Stimulated activated CD8-positive, alpha-beta memory T cell treated with anti-CD3 and anti-CD28 coated beads, Interleukin-4, amount 100 ng/mL, for 1 hour (primary cell): ENCODE data around the gene GOLIM4.

ENCODE experiments used
- DNase-seq, 2 donors: peaks; one replicate each; pipeline ENCODE4 v3.0.0-alpha.2; 2020; ENCODE audit warnings: low read depth in 2 of 2, low spot score in 1 of 2

GOLIM4 gene

GRCh38 chr3:168097381-168097780 lies 1.7 kb upstream of the GOLIM4 start:
- DNase-seq: no peak

DNA sequence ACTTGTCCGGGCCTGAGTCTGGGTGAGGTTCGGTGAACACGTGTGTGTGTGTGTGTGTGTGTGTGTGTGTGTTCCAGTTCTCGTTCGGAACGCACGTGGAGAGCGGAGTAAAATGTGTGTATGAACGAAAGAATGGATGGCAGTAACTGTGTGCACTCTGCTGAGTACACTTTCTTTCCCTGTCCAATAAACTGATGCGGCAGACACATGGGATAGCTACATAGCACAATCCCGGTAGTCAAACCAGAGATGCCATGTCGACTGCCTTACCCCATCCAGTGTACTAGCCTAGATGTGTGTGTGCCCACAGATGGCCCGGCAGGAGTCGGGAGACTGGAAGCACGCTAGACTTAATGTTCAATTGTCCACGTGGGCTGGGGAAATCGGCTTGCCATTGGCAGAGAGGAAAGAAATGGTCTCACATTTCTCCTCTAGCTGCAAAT lies 507 bp upstream of the GOLIM4 start:
- no peak for DNase-seq

DNA sequence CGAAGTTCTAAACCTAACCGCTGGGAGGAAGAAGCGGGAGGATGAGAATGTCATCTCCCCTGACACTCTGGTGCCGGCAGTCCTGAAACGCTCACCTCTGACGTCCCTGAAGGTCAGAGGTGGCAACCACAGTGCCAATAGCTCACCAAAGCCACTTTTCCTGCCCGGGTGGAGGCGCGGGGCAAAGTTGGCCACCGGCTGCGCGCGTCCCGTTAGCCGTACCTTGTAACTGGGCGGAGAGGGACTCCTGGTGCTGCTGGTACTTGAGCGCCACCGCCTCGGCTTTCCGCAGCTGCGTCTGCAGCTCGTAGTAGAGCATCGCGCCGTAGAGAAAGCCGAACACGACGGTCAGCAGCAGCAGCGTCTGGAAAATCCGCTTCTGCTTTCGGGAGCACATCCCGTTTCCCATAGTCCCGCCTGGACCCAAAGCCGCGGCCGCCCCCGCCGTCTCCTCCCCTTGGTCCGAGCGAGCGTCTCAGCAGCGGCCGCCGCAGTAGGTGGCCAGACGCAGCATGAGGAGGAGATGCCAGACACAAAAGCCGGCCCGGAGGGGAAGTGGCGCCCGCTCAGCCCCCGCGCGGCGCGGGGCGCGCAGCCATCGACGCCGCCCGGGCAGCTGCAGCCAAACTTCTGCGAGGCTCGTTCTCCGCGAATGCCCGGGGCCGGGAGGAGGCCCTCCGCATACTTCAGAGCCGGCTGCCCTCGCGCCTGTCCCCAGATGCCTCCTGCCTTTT lies 680 bp downstream of the GOLIM4 start:
- DNase-seq: no peak

DNA sequence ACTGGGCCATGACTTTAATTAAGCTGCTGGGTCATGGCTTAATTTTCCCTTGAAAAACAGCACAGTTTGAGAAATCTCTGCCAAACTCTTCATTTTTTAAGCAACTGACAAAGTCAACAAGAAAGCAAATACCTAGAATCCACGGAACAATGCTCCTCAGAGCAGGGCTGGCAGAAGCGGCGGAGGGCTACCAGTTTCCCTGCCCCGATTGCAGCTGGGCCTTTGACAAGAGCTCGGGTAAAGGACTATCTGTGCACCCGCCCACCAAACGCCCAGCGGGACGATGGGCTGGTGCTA lies 1.2 kb downstream of the GOLIM4 start:
- DNase-seq: no peak

GRCh38 chr3:168093790-168094189 lies 1.9 kb downstream of the GOLIM4 start:
- no peak for DNase-seq

DNA sequence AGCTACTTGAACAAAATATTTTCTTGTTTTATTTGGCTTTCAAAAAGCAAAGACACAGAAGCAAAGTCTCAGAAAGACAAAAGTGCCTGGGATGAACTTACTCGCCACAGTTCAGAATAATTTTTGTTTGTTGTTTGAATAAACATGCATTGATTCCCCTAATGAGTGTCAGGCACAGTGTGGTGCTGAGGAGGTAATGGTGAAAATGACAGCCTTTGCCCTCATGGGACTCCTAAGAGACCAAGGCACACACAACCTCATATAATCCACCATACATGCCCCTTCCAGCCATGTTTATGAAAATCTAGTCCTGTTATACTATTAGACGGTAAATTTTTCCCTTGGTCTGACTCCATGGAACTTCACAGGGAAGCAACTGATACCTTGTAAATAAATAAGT lies 2.5 kb downstream of the GOLIM4 start:
- DNase-seq: no peak

- no peak for DNase-seq
Observed at GRCh38 chr3:168091941-168092340, 3.8 kb downstream of the GOLIM4 start.

DNA sequence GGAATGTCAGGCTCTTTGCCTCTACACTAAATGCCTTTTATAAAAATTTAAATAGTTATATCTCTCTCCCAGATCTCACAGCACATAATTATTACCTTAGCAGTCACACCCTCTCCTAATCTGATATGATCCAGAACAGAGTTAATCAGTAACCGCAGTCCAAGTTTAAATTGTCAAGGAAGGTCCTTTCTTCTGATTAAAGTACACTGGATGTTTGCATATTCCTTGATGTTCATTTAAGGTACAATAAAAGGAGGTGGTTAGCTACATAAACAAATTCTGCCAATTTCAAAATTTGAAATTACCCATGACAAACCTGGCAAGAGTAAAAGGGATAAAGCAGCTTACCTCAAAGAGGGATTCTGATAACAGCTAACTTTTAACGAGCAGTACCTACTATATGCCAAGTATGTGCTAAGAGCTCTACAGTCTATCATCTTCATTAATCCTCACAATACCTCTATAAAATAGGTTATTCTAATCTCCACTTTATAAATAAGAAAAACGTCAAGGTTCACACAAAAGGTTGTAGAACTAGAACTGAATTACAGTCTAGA lies 4.3 kb downstream of the GOLIM4 start:
- no peak for DNase-seq

DNA sequence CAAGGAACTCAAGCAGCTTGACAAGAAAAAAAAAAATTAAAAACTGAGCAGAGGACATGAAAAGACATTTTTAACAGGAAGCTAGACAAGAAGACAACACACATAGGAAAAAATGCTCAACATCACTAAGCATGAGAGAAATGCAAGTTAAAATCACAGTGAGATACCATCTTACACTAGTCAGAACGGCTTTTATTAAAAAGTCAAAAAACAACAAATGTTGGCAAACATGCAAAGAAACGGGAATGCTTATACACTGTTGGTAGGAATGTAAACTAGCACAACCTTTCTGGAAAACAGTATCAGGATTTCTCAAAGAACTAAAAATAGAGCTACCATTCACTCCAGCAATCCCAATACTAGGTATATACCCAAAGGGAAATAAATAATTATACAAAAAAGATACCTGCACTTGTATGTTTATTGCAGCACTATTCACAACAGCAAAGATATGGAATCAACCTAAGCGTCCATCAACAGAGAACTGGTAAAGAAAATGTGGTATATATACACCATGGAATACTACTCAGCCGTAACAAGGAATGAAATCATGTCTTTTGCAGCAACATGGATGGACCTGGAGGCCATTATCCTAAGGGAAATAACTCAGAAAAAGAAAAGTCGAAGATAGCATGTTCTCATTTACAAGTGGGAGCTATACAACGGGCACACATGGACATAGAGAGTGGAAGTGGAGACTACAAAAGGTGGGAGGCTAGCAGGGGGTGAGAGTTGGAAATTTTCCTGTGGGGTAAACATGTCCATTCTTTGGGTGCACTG lies 5.2 kb downstream of the GOLIM4 start:
- DNase-seq: no peak

- no peak for DNase-seq
Observed at GRCh38 chr3:168089179-168089771, 6.4 kb downstream of the GOLIM4 start.

DNA sequence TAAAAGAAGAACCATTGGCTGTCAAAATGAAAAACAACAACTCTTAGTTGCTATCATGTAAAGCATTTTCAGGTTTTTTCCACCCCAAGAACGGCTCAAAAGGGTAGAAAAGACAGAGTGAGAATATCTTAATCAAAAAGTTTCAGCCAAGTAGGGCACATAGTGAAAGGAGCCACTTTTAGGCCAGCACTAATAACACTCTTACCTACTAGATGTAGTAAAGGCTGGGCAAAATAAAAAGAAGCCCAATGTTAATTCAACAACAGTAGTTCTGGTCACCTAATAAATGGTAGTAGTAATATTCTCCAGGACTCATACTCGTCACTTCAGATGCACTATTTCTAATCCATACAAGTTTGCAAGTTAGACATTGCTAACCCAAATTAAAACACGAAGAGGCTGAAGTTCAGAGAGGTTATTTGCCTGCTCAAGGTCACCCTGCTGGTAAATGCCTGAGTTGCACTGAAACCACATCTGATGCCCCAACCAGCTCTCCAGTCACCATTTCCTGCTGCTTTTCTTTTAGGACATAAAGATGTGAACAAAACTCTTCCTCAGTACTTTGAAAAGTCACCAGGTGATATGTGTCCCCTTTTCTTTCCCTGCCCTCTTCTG lies 7.5 kb downstream of the GOLIM4 start:
- no peak for DNase-seq

DNA sequence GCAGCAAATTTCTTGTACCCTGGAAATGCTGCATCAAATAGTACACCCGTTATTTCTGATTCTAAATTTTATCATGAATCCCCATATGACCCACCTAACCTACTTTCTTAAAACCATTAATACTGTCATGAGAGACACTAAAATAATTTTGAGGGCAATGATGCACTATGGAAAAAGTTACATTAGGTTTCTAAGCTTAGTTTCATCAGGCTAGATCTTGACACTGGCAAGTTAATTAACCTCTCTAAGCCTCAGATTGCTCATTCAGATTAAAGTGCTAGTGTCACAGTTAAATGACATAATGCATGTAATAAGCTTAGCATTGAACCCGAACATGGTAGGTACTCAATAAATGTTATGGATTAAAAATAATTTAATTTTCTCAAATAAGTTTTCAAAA lies 8.2 kb downstream of the GOLIM4 start:
- no peak for DNase-seq

DNA sequence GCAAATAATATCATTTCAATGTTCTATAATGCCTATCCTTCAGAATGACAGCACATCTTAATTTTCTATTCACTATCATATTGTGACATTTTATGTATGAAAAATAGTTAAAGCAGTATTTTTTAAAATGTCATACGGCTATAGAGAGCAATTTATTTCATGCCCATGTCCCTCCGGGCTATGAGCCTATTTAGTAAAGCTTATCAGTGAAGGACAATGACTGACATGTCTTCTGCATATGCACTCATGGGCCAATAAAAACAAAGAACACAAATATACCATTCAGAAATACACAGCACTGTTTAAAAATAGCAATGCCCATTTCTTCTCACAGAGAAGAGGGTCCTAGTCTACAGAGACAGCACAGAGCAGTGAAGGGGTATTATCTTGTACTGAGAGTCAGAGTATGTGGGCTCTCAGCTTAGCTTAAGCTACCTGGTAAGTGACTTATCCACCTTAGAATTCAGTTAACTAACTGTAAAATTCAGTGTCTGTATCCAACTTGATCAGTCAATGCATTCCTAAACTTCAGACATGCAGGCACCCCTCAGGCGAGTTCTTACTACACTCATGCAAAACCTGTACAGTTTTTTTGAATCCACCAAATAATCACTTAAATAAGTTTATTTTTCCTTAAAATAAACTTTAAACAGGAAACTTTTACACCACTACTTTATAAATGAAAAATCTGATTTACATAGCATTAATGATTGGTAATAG lies 9.0 kb downstream of the GOLIM4 start:
- no peak for DNase-seq

DNA sequence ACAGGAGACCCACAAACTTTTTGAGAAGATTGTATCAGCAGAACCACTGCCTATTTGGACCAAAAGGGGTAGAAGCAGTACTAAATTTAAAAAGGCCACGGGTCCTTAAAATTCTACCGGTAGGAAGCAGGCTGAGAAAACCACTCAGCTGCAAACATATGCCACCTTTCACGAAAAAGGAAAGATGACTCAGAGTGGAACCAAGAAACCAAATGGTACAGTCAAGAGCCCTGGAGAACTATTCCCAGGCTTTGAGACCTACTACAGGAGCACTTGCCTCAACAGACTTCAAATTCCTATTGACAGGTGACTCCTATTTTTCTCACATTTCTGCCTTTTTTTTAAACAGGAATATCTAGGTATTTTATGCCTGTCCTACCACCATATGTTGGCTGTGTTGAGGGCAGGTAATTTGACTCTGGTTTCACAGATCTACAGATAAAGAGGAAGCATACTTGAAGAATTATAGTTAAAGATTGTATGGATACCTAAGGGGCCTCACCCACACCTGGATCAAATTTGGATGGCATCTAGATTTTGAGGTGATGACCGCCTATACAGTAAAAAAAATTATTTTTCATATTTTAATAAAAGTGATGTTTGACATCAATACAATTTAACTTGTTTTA lies 10.1 kb downstream of the GOLIM4 start:
- DNase-seq: no peak

- DNase-seq: no peak
Observed at GRCh38 chr3:168083906-168084305, 11.8 kb downstream of the GOLIM4 start.

DNA sequence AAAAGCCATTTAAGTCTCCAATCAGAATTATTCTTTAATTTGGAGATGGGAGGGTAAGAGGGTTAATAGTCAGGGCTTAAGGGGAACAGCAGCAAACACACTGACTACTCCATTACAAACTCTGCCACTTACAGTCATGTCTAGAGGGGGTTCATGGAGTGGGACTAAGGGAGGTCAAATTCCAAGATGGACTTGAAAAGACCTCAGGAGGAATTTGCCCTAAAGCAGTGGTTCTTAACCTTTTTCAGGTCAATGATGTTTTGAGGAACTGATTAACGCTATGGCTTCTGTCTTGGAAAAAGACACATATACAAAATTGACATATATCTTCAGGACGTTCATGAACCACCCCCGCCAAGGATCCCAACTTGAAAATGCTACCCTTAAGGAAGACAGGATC lies 13.9 kb downstream of the GOLIM4 start:
- no peak for DNase-seq

DNA sequence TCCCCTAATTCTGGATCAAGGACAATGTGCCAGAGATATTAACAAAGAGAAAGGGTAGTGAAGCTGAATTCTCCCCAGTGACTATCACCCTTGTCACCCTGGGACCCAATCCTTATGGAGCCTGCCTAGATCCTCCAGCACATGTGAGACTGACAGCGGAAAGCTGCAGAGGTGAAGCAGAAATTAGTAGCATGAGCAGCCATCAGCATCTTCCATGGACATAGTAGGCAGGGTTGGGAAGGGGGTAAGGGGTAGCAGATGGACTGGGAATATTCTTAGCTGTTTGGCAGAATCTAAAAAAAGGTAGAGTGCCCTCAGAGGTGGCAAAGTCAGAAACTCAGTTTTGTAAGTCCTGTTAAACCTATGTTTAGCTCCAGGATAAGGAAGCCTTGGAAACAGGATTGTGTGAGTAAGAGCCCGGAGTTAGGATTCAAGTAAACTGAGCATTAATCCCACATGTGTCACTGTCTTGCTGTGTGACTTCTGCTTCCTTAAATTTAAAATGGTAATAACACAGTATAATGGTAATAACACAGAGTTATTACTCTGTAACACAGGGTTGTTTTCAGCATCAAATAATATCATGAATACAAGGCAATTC lies 14.5 kb downstream of the GOLIM4 start:
- DNase-seq: no peak

DNA sequence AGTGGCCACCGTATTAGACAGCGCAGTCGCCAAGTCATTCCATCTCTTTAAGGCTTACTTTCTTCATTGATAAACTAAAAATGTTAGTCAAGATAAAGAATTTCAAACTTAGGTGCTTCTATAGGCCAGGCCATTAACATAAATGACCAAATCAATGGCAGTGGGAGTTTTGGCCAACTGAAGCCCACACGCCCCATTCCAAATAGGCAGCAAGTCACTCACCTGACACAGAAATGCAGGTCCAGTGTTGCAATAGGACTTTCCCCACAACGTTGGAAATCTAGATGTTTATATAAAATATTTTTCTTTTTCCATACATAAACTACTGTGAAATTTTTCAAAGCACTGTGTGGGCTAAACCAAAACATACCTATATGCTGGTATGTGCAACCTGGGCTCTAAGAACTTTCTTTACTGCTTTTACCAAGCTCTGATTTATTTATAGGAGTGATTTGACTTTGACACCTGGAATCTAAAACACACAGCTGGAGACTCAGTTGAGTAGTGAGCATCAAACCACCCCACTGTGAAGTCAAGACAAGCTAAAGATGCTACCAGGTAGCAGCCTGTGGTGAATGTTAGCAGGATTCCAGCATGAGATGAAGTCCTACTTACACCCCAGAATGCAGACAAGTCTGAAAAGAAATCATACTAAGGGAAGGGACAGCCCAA lies 15.1 kb downstream of the GOLIM4 start:
- no peak for DNase-seq

GRCh38 chr3:168080022-168080421 lies 15.7 kb downstream of the GOLIM4 start:
- DNase-seq: no peak

GRCh38 chr3:168077091-168077490 lies 18.6 kb downstream of the GOLIM4 start:
- DNase-seq: no peak
